ENCODE results near the gene COQ5. TPM values are rescaled to one million over a fixed set of nuclear protein-coding genes. Genes with fewer than 3 reads are reported as not detected.

Gene COQ5
- total and polyA plus RNA-seq, 4 donors, result 25.0 to 33.6 (median 30.6) TPM

DNA sequence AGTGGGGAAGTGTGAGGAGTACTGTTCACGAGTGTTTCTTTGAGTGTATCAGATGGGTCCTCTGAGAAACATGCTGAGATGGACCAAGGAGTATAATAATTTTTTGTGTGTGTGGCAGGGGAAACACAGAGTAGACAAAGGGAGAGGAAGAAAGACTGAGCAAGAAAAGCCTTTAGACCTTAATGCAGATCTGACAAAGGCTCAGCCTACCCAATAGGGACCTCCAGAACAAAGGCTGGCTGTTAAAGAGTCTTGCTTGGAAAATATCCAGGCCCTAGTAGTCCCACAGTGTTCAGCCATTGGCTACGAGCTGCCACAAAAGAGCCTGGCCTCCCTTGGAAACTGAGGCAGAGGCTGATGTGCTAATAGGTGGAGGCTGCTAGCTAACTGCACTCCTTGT lies 13.5 kb downstream of the COQ5 start:
- peaks cover 8 to 27% (median 22%) of the 10 kb centered on the region in 4 donors for H3K36me3 ChIP-seq (ENCODE audit: control insufficient read depth in 4 of 4, insufficient read depth in 3 of 4, low read depth in 1 of 4, low read length in 3 of 4)

DNA sequence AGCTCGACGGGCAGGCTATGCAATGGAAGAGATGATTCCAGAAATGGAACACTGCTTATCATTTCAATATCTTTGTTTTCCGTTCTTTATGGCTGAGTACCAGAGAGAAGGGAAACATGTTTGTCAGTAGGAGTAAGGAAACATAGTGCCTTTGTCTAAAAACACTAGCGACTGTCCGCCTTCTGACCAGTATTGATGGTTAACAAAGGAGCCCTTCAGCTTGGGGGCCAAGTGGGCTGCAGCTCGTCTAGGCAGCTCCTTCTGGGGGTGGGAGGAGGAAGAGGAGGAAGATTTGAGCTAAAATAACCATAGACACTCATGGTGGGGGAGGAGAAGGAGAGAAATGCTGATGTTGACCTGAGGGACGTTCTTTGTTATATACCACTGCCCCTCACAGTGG lies 15.0 kb downstream of the COQ5 start:
- Histone ChIP-seq H3K27me3 (ENCODE audit: control insufficient read depth in 4 of 4, insufficient read depth in 4 of 4, low read length in 3 of 4) (no peaks in the 10 kb centered on the region), H3K9me3 (ENCODE audit: control insufficient read depth in 4 of 4, low read length in 3 of 4) (no peaks in the 10 kb centered on the region), H3K36me3 (ENCODE audit: control insufficient read depth in 4 of 4, insufficient read depth in 3 of 4, low read depth in 1 of 4, low read length in 3 of 4) (peaks cover 10 to 38% (median 30%) of the 10 kb centered on the region in 4 donors), H3K27ac (ENCODE audit: low read depth in 1 of 2, low read length in 2 of 2) (no peak overlapping the region), H3K9ac (ENCODE audit: low read depth in 1 of 2, low read length in 2 of 2) (no peak overlapping the region), H3K4me3 (ENCODE audit: low read depth in 1 of 3, low read length in 3 of 3) (no peak overlapping the region), H3K4me1 (ENCODE audit: control insufficient read depth in 4 of 4, insufficient read depth in 4 of 4, low read length in 3 of 4) (no peaks in the 10 kb centered on the region)
- DNase-seq (ENCODE audit: low spot score), result no peak
- WGBS, result 94% methylated on average over 7 of the region's 7 CpGs
- TF ChIP-seq FOXA1 (IDR thresholded peaks at IDR 0.05) (no peak), YY1 (IDR thresholded peaks at IDR 0.05) (no peak), JUND (IDR thresholded peaks at IDR 0.05) (no peak), EGR1 (IDR thresholded peaks at IDR 0.05; ENCODE audit: low read depth in 2 of 2) (no peak), RXRA (IDR thresholded peaks at IDR 0.05) (no peak), TAF1 (conservative IDR thresholded peaks at IDR 0.05) (no peak), NR2F2 (IDR thresholded peaks at IDR 0.05) (no peak), HNF4G (IDR thresholded peaks at IDR 0.05) (no peak)
- TF ChIP-seq, protein P1, sequence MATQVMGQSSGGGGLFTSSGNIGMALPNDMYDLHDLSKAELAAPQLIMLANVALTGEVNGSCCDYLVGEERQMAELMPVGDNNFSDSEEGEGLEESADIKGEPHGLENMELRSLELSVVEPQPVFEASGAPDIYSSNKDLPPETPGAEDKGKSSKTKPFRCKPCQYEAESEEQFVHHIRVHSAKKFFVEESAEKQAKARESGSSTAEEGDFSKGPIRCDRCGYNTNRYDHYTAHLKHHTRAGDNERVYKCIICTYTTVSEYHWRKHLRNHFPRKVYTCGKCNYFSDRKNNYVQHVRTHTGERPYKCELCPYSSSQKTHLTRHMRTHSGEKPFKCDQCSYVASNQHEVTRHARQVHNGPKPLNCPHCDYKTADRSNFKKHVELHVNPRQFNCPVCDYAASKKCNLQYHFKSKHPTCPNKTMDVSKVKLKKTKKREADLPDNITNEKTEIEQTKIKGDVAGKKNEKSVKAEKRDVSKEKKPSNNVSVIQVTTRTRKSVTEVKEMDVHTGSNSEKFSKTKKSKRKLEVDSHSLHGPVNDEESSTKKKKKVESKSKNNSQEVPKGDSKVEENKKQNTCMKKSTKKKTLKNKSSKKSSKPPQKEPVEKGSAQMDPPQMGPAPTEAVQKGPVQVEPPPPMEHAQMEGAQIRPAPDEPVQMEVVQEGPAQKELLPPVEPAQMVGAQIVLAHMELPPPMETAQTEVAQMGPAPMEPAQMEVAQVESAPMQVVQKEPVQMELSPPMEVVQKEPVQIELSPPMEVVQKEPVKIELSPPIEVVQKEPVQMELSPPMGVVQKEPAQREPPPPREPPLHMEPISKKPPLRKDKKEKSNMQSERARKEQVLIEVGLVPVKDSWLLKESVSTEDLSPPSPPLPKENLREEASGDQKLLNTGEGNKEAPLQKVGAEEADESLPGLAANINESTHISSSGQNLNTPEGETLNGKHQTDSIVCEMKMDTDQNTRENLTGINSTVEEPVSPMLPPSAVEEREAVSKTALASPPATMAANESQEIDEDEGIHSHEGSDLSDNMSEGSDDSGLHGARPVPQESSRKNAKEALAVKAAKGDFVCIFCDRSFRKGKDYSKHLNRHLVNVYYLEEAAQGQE (IDR thresholded peaks at IDR 0.05), result no peak
- TF ChIP-seq, protein P2, sequence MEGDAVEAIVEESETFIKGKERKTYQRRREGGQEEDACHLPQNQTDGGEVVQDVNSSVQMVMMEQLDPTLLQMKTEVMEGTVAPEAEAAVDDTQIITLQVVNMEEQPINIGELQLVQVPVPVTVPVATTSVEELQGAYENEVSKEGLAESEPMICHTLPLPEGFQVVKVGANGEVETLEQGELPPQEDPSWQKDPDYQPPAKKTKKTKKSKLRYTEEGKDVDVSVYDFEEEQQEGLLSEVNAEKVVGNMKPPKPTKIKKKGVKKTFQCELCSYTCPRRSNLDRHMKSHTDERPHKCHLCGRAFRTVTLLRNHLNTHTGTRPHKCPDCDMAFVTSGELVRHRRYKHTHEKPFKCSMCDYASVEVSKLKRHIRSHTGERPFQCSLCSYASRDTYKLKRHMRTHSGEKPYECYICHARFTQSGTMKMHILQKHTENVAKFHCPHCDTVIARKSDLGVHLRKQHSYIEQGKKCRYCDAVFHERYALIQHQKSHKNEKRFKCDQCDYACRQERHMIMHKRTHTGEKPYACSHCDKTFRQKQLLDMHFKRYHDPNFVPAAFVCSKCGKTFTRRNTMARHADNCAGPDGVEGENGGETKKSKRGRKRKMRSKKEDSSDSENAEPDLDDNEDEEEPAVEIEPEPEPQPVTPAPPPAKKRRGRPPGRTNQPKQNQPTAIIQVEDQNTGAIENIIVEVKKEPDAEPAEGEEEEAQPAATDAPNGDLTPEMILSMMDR (IDR thresholded peaks at IDR 0.05; ENCODE audit: low read depth, low read length, missing input control), result no peak

More for the DNA sequence above, 13.5 kb downstream of the COQ5 start:
- no peak overlapping the region for H3K9ac ChIP-seq (ENCODE audit: low read depth in 1 of 2, low read length in 2 of 2)
- no peak for TF ChIP-seq RXRA (IDR thresholded peaks at IDR 0.05)
- TF ChIP-seq, protein P1 (IDR thresholded peaks at IDR 0.05), result no peak
- TF ChIP-seq, protein P3, sequence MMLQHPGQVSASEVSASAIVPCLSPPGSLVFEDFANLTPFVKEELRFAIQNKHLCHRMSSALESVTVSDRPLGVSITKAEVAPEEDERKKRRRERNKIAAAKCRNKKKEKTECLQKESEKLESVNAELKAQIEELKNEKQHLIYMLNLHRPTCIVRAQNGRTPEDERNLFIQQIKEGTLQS (IDR thresholded peaks at IDR 0.05), result no peak
- no peak for TF ChIP-seq NR2F2 (IDR thresholded peaks at IDR 0.05)
- TF ChIP-seq, protein P4, sequence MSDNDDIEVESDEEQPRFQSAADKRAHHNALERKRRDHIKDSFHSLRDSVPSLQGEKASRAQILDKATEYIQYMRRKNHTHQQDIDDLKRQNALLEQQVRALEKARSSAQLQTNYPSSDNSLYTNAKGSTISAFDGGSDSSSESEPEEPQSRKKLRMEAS (IDR thresholded peaks at IDR 0.05), result no peak
- TF ChIP-seq SP1 (IDR thresholded peaks at IDR 0.05), result no peak
- TF ChIP-seq FOXA1 (IDR thresholded peaks at IDR 0.05), result no peak
- TF ChIP-seq FOXA2 (IDR thresholded peaks at IDR 0.05), result no peak
- TF ChIP-seq HNF4A (conservative IDR thresholded peaks at IDR 0.05), result no peak
- TF ChIP-seq RAD21 (IDR thresholded peaks at IDR 0.05), result no peak
- TF ChIP-seq, protein P2 (IDR thresholded peaks at IDR 0.05; ENCODE audit: low read depth, low read length, missing input control), result no peak
- TF ChIP-seq HNF4G (IDR thresholded peaks at IDR 0.05), result no peak
- no peak for TF ChIP-seq EGR1 (IDR thresholded peaks at IDR 0.05; ENCODE audit: low read depth in 2 of 2)
- TF ChIP-seq YY1 (IDR thresholded peaks at IDR 0.05), result no peak
- no peak for TF ChIP-seq GABPA (IDR thresholded peaks at IDR 0.05 in 1 of 2, conservative IDR thresholded peaks at IDR 0.05 in 1 of 2)
- no peak for TF ChIP-seq JUND (IDR thresholded peaks at IDR 0.05)
- no peaks in the 10 kb centered on the region for H3K27me3 ChIP-seq (ENCODE audit: control insufficient read depth in 4 of 4, insufficient read depth in 4 of 4, low read length in 3 of 4)
- 92% methylated on average over 2 of the region's 2 CpGs for WGBS
- DNase-seq (ENCODE audit: low spot score), result no peak
- no peak overlapping the region for H3K27ac ChIP-seq (ENCODE audit: low read depth in 1 of 2, low read length in 2 of 2)
- no peak overlapping the region for H3K4me3 ChIP-seq (ENCODE audit: low read depth in 1 of 3, low read length in 3 of 3)
- no peaks in the 10 kb centered on the region for H3K4me1 ChIP-seq (ENCODE audit: control insufficient read depth in 4 of 4, insufficient read depth in 4 of 4, low read length in 3 of 4)
- no peaks in the 10 kb centered on the region for H3K9me3 ChIP-seq (ENCODE audit: control insufficient read depth in 4 of 4, low read length in 3 of 4)
